Measurements from ENCODE around the gene ABT1.

ABT1 gene

GRCh38 chr6:26602262-26602661 lies 5.5 kb downstream of the ABT1 start:
- DNase-seq (ENCODE audit: low read depth in 2 of 2), result no peak

GRCh38 chr6:26604026-26604425 lies 7.3 kb downstream of the ABT1 start:
- DNase-seq (ENCODE audit: low read depth in 2 of 2), result no peak

- DNase-seq (ENCODE audit: low read depth in 2 of 2), result no peak
Observed at GRCh38 chr6:26604797-26605196, 8.0 kb downstream of the ABT1 start.

DNA sequence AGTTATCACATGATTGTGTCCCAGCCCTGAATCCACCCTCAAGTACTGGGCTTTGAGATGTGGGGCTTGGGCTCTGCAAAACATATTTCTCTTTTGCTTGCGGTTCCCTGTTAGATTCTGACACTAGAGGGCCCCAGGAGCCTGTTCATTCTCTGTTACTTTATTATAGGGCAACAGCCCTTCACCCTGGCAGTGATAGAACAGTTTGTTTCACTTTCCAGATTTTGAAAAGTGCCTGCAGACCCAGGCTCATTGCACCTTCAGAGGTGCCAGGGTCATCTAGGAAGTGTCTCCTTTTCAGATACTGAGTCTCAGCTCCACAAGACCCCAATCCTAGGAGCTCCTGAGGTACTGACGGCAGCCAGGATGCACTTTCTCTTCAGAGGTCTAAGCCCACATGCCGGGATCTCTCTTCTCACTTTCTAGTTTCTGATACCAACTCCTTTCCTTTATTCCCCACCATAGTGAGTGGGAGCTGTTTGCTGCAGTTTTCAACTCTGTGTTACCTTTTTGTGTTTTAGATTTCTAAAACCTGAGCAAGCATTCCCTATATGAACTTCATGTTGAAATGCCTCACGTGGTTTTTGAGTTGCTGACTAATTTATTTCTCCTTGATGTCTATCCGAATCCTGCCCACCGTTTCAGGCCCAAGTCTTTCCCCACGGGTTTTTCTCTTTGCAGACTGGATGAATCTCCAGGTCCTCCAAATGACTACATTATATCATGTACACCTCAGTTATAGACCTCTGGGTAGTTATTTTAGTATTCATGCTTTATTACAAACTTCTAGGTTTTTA lies 10.9 kb downstream of the ABT1 start:
- peak in 1 of 2 donors; percentile 40 for DNase-seq (ENCODE audit: low read depth in 2 of 2)

- DNase-seq (ENCODE audit: low read depth in 2 of 2), result no peak
Observed at GRCh38 chr6:26609463-26609862, 12.7 kb downstream of the ABT1 start.

- no peak for DNase-seq (ENCODE audit: low read depth in 2 of 2)
Observed at GRCh38 chr6:26611599-26611998, 14.8 kb downstream of the ABT1 start.

DNA sequence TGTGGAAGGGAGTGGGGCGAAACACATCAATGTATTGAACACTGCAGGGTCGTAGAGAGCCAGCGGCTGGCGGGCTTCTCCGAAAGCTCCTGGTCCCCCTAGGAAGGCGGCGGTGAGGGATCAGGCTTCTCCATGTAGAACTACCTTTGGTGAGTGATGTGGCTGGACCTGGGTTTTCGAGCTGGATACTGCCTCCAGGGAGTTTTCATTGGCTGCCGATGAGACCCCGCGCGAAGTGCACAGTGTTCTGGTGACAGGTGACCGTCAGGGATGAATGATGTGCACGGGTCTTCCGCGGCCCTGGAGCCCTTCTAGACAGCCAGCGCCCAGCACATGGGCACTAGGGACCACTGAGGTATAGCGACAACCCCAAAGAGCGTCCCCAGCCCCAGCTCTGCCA lies 16.4 kb downstream of the ABT1 start:
- no peak for DNase-seq (ENCODE audit: low read depth in 2 of 2)

- DNase-seq (ENCODE audit: low read depth in 2 of 2), result no peak
Observed at GRCh38 chr6:26613689-26614683, 17.2 kb downstream of the ABT1 start.

- no peak for DNase-seq (ENCODE audit: low read depth in 2 of 2)
Observed at GRCh38 chr6:26623339-26623859, 26.6 kb downstream of the ABT1 start.

DNA sequence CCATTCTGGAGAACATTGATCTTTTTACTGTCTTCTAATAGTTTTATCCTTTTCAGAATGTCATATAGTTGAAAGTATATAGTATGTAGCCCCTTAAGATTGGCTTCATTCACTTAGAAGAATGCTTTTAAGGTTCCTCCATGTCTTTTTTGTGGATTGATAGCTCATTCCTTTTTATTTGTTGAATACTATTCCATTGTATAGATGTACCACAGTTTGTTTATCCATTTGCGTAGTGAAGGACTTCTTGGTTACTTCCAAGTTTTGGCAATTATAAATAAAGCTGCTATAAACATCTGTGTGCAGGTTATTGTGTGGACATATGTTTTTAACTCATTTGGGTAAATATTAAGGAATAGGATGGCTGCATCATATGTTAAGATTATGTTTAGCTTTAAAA lies 27.8 kb downstream of the ABT1 start:
- DNase-seq (ENCODE audit: low read depth in 2 of 2), result no peak

DNA sequence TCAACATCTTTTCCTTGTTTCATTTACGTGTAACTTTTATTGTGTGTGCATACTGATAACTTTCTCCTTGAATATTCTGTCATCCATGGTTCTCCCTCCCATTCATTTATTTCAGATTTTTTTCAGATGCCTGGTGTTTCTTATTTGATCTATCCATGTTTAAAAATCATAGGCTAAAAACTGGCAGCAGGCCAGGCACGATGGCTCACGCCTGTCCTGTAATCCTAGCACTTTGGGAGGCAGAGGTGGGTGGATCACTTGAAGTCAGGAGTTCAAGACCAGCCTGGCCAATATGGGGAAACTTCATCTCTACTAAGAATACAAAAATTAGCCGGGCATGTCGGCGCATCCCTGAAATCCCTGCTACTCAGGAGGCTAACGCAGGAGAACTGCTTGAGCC lies 31.1 kb downstream of the ABT1 start:
- no peak for DNase-seq (ENCODE audit: low read depth in 2 of 2)

DNA sequence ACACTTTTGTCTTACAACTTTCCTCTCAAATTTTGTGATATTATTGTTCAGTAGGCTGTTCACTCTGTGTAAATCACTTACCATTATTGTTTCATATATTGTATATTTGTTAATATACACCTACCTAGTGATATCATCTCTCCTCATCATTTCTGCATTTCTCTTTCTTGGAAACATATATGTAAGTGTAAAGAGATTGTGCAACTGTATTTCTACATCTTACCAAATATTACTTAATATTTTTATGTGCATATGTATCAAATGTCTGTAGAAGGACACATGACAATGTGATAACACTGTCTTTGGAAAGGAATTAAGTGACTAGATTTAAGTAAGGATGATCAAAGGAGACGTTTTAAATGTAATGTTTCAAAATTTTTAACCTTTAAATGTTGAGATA lies 32.6 kb downstream of the ABT1 start:
- no peak for DNase-seq (ENCODE audit: low read depth in 2 of 2)

- DNase-seq (ENCODE audit: low read depth in 2 of 2), result no peak
Observed at GRCh38 chr6:26640806-26641205, 44.1 kb downstream of the ABT1 start.

- no peak for DNase-seq (ENCODE audit: low read depth in 2 of 2)
Observed at GRCh38 chr6:26646074-26646473, 49.3 kb downstream of the ABT1 start.

Data from stimulated activated CD4-positive, alpha-beta T cell treated with anti-CD3 and anti-CD28 coated beads, Interleukin-1b, Interleukin-23, amount 100 ng/mL, for 4 hours (primary cell).